Activated effector memory CD4-positive, alpha-beta T cell treated with Interleukin-2 at 50 U/mL for 16 hours (primary cell): ENCODE results near the gene COL5A3.
"Not testable (repeated sequence)": the region's sequence is repeated elsewhere in the genome, so short reads cannot be mapped to it uniquely, and the experiment has no call there.

Experiments
- DNase-seq: peaks from one replicate; pipeline ENCODE4 v3.0.0-alpha.2; 2020

The COL5A3 gene

GRCh38 chr19:9934132-9934950 lies 76.0 kb downstream of the COL5A3 start:
- DNase-seq = peak; percentile 56

GRCh38 chr19:9932835-9933234 lies 77.5 kb downstream of the COL5A3 start:
- DNase-seq = no peak

- no peak for DNase-seq
Observed at GRCh38 chr19:9931629-9932028, 78.7 kb downstream of the COL5A3 start.

GRCh38 chr19:9923440-9923839 lies 86.9 kb downstream of the COL5A3 start:
- no peak for DNase-seq

- not testable (repeated sequence) for DNase-seq
Observed at GRCh38 chr19:9922782-9923379, 87.4 kb downstream of the COL5A3 start.

GRCh38 chr19:9917321-9917720 lies 93.0 kb downstream of the COL5A3 start:
- DNase-seq = no peak

- no peak for DNase-seq
Observed at GRCh38 chr19:9916719-9917118, 93.6 kb downstream of the COL5A3 start.

GRCh38 chr19:9914315-9915207 lies 95.7 kb downstream of the COL5A3 start:
- peak; percentile 77 for DNase-seq

GRCh38 chr19:9914001-9914314 lies 96.3 kb downstream of the COL5A3 start:
- no peak for DNase-seq

- DNase-seq = no peak
Observed at GRCh38 chr19:9913237-9914000, 96.9 kb downstream of the COL5A3 start.

GRCh38 chr19:9912551-9913236 lies 97.6 kb downstream of the COL5A3 start:
- no peak for DNase-seq

GRCh38 chr19:9911524-9912185 lies 98.6 kb downstream of the COL5A3 start:
- DNase-seq = no peak

GRCh38 chr19:9910625-9911024 lies 99.7 kb downstream of the COL5A3 start:
- DNase-seq = no peak
